Measurements from ENCODE around the gene SPDL1.
"Not testable (repeated sequence)": the region's sequence is repeated elsewhere in the genome, so short reads cannot be mapped to it uniquely, and the experiment has no call there.

The SPDL1 gene

DNA sequence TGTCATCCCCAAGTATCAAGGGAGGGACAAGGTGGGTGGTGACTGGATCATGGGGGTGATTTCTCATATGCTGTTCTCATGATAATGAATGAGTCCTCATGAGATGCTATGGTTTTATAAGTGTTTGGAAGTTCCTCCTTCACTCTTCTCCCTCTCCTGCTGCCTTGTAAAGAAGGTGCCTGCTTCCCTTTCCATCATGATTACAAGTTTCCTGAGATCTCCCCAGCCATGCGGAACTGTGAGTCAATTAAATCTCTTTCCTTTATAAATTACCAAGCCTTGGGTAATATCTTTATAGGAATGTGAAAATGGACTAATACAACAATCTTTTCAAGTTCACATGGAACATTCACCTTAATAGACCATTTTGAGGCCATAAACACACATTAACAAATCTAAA lies 32.0 kb downstream of the SPDL1 start:
- no peak overlapping the region for H3K9ac ChIP-seq (ENCODE audit: low read depth in 1 of 2, low read length in 2 of 2)
- no peaks in the 10 kb centered on the region for H3K4me1 ChIP-seq (ENCODE audit: control insufficient read depth in 1 of 2, insufficient read depth in 2 of 2, low read length in 2 of 2)
- no peaks in the 10 kb centered on the region for H3K36me3 ChIP-seq (ENCODE audit: control insufficient read depth in 1 of 2, insufficient read depth in 2 of 2, low read length in 2 of 2)
- H3K4me3 ChIP-seq (ENCODE audit: low read depth in 1 of 2, low read length in 2 of 2), result no peak overlapping the region
- H3K9me3 ChIP-seq (ENCODE audit: control insufficient read depth in 1 of 2, low read length in 2 of 2), result no peaks in the 10 kb centered on the region
- no peaks in the 10 kb centered on the region for H3K27me3 ChIP-seq (ENCODE audit: control insufficient read depth in 1 of 2, insufficient read depth in 2 of 2, low read length in 2 of 2)
- no peak overlapping the region for H3K27ac ChIP-seq (ENCODE audit: low read depth, low read length)

DNA sequence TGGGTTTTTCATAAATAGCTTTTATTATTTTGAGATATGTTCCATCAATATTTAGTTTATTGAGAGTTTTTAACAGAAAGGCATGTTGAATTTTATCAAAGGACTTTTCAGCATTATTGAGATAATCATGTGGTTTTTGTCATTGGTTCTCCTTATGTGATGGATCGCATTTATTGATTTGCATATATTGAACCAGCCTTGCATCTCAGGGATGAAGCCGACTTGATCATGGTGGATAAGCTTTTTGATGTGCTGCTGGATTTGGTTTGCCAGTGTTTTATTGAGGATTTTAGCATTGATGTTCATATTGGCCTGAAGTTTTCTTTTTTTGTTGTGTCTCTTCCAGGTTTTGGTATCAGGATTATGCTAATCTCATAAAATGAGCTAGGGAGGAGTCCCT lies 40.7 kb downstream of the SPDL1 start:
- H3K27me3 ChIP-seq (ENCODE audit: control insufficient read depth in 1 of 2, insufficient read depth in 2 of 2, low read length in 2 of 2); H3K36me3 ChIP-seq (ENCODE audit: control insufficient read depth in 1 of 2, insufficient read depth in 2 of 2, low read length in 2 of 2); H3K4me1 ChIP-seq (ENCODE audit: control insufficient read depth in 1 of 2, insufficient read depth in 2 of 2, low read length in 2 of 2); H3K9me3 ChIP-seq (ENCODE audit: control insufficient read depth in 1 of 2, low read length in 2 of 2); H3K4me3 ChIP-seq (ENCODE audit: low read depth in 1 of 2, low read length in 2 of 2); H3K27ac ChIP-seq (ENCODE audit: low read depth, low read length); H3K9ac ChIP-seq (ENCODE audit: low read depth in 1 of 2, low read length in 2 of 2): not testable (repeated sequence)

DNA sequence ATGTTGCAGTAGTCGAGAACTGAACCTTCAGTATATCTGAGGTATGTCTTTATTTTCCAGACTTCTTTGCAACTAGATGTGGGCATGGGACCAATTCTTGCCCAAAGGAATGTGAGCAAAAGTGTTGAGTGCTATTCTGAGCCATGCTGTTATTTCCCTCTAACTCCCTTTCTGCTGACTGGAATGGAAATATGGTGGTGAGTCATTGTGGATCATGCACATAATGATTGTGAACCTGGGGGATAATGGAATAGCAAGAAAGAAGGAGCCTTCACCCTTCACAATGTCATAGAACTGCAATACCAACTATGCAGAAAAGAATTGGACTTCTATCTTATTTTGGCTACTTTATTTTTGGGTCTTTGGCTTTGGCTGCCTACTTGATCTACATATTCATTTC lies 43.2 kb downstream of the SPDL1 start:
- Histone ChIP-seq H3K27me3 (ENCODE audit: control insufficient read depth in 1 of 2, insufficient read depth in 2 of 2, low read length in 2 of 2) (no peaks in the 10 kb centered on the region), H3K4me1 (ENCODE audit: control insufficient read depth in 1 of 2, insufficient read depth in 2 of 2, low read length in 2 of 2) (no peaks in the 10 kb centered on the region), H3K4me3 (ENCODE audit: low read depth in 1 of 2, low read length in 2 of 2) (no peak overlapping the region), H3K9me3 (ENCODE audit: control insufficient read depth in 1 of 2, low read length in 2 of 2) (no peaks in the 10 kb centered on the region), H3K27ac (ENCODE audit: low read depth, low read length) (no peak overlapping the region), H3K36me3 (ENCODE audit: control insufficient read depth in 1 of 2, insufficient read depth in 2 of 2, low read length in 2 of 2) (no peaks in the 10 kb centered on the region), H3K9ac (ENCODE audit: low read depth in 1 of 2, low read length in 2 of 2) (no peak overlapping the region)

DNA sequence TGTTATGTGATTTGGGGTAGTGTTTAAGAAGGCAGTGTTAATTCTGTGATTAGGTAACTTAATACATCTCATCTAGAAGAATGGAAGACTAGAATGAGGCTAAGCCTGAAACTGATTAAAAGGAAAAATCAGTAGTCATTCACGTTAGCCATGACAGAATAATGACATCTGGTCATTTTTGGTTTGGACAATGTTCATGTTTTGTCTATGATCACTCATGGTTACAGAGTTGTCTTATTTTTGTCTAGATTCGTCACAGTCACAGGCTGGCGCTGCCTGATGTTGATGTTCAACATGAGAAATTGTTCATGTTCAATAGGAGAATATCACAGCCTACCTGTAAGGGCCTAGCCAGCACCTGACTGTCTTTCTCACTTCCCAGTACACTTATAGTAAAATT lies 44.0 kb downstream of the SPDL1 start:
- no peak overlapping the region for H3K4me3 ChIP-seq (ENCODE audit: low read depth in 1 of 2, low read length in 2 of 2)
- no peaks in the 10 kb centered on the region for H3K27me3 ChIP-seq (ENCODE audit: control insufficient read depth in 1 of 2, insufficient read depth in 2 of 2, low read length in 2 of 2)
- H3K4me1 ChIP-seq (ENCODE audit: control insufficient read depth in 1 of 2, insufficient read depth in 2 of 2, low read length in 2 of 2), result no peaks in the 10 kb centered on the region
- no peaks in the 10 kb centered on the region for H3K36me3 ChIP-seq (ENCODE audit: control insufficient read depth in 1 of 2, insufficient read depth in 2 of 2, low read length in 2 of 2)
- H3K9ac ChIP-seq (ENCODE audit: low read depth in 1 of 2, low read length in 2 of 2), result no peak overlapping the region
- no peak overlapping the region for H3K27ac ChIP-seq (ENCODE audit: low read depth, low read length)
- no peaks in the 10 kb centered on the region for H3K9me3 ChIP-seq (ENCODE audit: control insufficient read depth in 1 of 2, low read length in 2 of 2)

DNA sequence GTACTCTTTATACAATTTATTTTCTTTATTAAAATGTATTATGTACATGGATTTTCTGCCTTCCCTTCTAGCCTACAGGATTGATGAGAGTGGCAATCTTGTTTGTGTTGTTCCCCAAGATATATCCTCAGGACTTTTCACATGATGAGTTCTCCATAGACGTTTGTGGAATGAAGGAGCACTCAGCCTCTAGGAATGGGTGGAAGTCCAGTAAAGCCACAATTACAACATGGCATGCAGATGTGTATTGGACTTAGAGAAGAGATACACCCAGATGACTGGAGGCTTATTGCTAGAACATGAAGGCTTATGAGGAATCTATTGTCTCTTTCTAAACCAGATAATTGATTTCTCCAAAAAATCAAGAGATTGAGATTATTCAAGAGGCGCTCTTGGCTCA lies 45.3 kb downstream of the SPDL1 start:
- Histone ChIP-seq H3K27me3 (ENCODE audit: control insufficient read depth in 1 of 2, insufficient read depth in 2 of 2, low read length in 2 of 2) (no peaks in the 10 kb centered on the region), H3K27ac (ENCODE audit: low read depth, low read length) (no peak overlapping the region), H3K4me1 (ENCODE audit: control insufficient read depth in 1 of 2, insufficient read depth in 2 of 2, low read length in 2 of 2) (no peaks in the 10 kb centered on the region), H3K36me3 (ENCODE audit: control insufficient read depth in 1 of 2, insufficient read depth in 2 of 2, low read length in 2 of 2) (no peaks in the 10 kb centered on the region), H3K4me3 (ENCODE audit: low read depth in 1 of 2, low read length in 2 of 2) (no peak overlapping the region), H3K9me3 (ENCODE audit: control insufficient read depth in 1 of 2, low read length in 2 of 2) (no peaks in the 10 kb centered on the region), H3K9ac (ENCODE audit: low read depth in 1 of 2, low read length in 2 of 2) (no peak overlapping the region)

DNA sequence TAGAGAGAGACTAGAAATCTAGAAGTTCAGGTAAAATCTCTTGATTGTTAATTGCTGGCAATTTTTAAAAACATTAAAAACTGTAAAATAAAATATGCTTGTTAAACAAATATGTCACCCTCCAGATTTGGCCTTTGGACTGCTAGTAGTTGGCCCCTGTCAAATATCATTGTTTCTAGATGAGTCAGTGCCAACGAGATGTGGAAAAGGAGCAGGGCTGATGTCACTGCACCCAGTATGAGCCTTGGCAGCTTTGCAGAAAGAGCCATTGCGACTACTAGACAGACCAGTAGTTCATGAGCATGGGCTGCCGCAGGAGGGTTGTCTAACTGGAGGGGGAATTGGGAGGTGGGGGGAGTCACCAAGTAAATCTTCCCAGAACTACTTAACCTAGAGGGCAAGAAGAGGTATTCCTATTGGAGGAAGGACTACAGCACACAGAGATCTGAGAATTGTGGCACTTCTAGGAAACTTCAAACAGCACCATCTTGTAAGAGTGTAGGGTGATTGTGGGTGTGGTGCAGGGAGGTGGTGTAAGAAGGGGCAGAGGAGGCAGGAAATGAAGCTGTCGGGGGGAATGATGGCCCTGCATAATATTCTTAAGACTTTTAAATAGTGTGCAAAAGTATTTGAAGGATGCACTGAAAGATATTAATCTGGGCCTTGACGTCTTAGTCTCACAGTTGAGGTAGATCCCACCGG lies 46.4 kb downstream of the SPDL1 start:
- H3K4me3 ChIP-seq (ENCODE audit: low read depth in 1 of 2, low read length in 2 of 2), result no peak overlapping the region
- no peaks in the 10 kb centered on the region for H3K27me3 ChIP-seq (ENCODE audit: control insufficient read depth in 1 of 2, insufficient read depth in 2 of 2, low read length in 2 of 2)
- no peak overlapping the region for H3K9ac ChIP-seq (ENCODE audit: low read depth in 1 of 2, low read length in 2 of 2)
- no peak overlapping the region for H3K27ac ChIP-seq (ENCODE audit: low read depth, low read length)
- H3K36me3 ChIP-seq (ENCODE audit: control insufficient read depth in 1 of 2, insufficient read depth in 2 of 2, low read length in 2 of 2), result no peaks in the 10 kb centered on the region
- no peaks in the 10 kb centered on the region for H3K9me3 ChIP-seq (ENCODE audit: control insufficient read depth in 1 of 2, low read length in 2 of 2)
- no peaks in the 10 kb centered on the region for H3K4me1 ChIP-seq (ENCODE audit: control insufficient read depth in 1 of 2, insufficient read depth in 2 of 2, low read length in 2 of 2)

DNA sequence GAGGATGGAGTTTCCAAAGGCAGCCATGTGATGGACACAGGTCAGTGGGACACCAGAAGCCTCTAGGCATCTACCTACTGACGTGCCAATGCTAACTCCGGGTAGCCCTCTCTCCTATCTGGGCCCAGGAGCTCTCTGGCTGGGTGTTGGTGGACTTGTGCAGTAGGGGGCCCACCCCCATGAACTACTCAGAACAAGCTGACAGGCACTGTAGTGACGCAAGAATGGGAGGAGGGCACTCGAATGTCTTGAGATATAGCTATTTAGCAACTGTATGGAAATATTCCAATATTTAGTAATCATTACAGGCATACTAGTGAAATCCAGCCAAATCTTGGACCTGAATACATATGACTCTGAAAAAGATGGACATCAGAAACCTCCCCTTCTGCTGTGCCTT lies 47.8 kb downstream of the SPDL1 start:
- Histone ChIP-seq H3K9me3 (ENCODE audit: control insufficient read depth in 1 of 2, low read length in 2 of 2) (no peaks in the 10 kb centered on the region), H3K27me3 (ENCODE audit: control insufficient read depth in 1 of 2, insufficient read depth in 2 of 2, low read length in 2 of 2) (no peaks in the 10 kb centered on the region), H3K4me3 (ENCODE audit: low read depth in 1 of 2, low read length in 2 of 2) (no peak overlapping the region), H3K36me3 (ENCODE audit: control insufficient read depth in 1 of 2, insufficient read depth in 2 of 2, low read length in 2 of 2) (no peaks in the 10 kb centered on the region), H3K9ac (ENCODE audit: low read depth in 1 of 2, low read length in 2 of 2) (no peak overlapping the region), H3K4me1 (ENCODE audit: control insufficient read depth in 1 of 2, insufficient read depth in 2 of 2, low read length in 2 of 2) (no peaks in the 10 kb centered on the region), H3K27ac (ENCODE audit: low read depth, low read length) (no peak overlapping the region)

DNA sequence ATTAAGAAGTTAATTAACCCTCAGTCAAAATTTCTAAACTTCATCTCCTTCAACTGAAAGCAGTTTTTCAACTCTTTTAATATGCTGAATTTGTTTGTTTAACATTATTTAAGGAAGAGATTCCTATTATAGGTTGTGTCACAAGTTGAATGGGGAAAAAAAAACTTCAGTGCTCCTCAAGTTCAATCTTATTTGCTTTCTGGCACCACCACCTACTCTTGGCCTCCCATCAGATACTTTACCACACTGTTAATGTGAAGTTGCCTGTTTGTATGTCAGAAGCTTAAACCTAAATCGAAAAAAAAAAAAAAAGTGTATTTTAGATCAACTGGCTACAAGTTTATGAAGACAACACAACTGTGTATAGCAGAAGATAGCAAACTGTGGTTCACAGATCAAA lies 49.4 kb downstream of the SPDL1 start:
- H3K27ac ChIP-seq (ENCODE audit: low read depth, low read length), result no peak overlapping the region
- H3K4me1 ChIP-seq (ENCODE audit: control insufficient read depth in 1 of 2, insufficient read depth in 2 of 2, low read length in 2 of 2), result no peaks in the 10 kb centered on the region
- H3K27me3 ChIP-seq (ENCODE audit: control insufficient read depth in 1 of 2, insufficient read depth in 2 of 2, low read length in 2 of 2), result no peaks in the 10 kb centered on the region
- H3K36me3 ChIP-seq (ENCODE audit: control insufficient read depth in 1 of 2, insufficient read depth in 2 of 2, low read length in 2 of 2), result no peaks in the 10 kb centered on the region
- H3K9me3 ChIP-seq (ENCODE audit: control insufficient read depth in 1 of 2, low read length in 2 of 2), result no peaks in the 10 kb centered on the region
- no peak overlapping the region for H3K9ac ChIP-seq (ENCODE audit: low read depth in 1 of 2, low read length in 2 of 2)
- no peak overlapping the region for H3K4me3 ChIP-seq (ENCODE audit: low read depth in 1 of 2, low read length in 2 of 2)

DNA sequence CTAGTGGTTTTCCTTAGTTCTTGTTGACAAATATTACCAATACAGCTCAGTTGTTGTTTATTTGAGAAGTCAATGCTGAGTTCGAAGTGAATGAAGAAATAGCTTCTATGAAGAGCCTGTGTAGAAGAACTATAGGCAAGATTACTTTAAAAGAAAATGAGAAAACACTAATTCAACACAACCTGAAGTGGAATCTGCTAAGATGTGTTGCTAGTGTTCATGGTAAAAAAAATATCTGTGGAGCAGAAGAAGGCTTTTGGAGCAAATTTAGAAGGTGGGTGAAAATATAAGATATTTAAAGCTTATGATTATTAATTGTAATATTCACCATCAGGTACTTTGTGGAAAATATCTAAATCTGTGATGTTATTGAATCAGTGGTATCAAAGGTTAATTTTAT lies 51.0 kb downstream of the SPDL1 start:
- no peak overlapping the region for H3K9ac ChIP-seq (ENCODE audit: low read depth in 1 of 2, low read length in 2 of 2)
- peaks cover 2 to 4% of the 10 kb centered on the region in 2 donors for H3K9me3 ChIP-seq (ENCODE audit: control insufficient read depth in 1 of 2, low read length in 2 of 2)
- no peaks in the 10 kb centered on the region for H3K27me3 ChIP-seq (ENCODE audit: control insufficient read depth in 1 of 2, insufficient read depth in 2 of 2, low read length in 2 of 2)
- H3K27ac ChIP-seq (ENCODE audit: low read depth, low read length), result no peak overlapping the region
- H3K36me3 ChIP-seq (ENCODE audit: control insufficient read depth in 1 of 2, insufficient read depth in 2 of 2, low read length in 2 of 2), result no peaks in the 10 kb centered on the region
- H3K4me3 ChIP-seq (ENCODE audit: low read depth in 1 of 2, low read length in 2 of 2), result no peak overlapping the region
- H3K4me1 ChIP-seq (ENCODE audit: control insufficient read depth in 1 of 2, insufficient read depth in 2 of 2, low read length in 2 of 2), result peaks cover 6 to 7% of the 10 kb centered on the region in 2 donors

DNA sequence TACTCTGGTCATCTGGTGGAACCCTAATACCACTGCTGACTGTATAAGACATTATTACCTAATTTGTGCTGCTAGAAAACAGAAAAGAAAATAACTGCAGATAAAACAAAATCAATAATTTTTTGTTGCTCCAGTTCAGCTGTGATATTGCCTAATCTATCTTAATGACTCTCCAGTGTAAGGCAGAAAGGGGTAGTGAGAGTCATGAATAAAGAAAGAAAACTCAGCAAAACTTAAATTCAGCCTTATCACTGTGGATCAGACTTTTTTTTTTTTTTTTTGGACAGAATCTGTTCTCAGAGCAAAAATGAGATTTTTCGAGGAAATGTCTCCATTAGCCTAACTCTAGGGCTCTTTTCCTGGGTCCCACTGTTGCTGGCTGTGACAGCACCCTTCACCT lies 52.4 kb downstream of the SPDL1 start:
- Histone ChIP-seq H3K36me3 (ENCODE audit: control insufficient read depth in 1 of 2, insufficient read depth in 2 of 2, low read length in 2 of 2) (no peaks in the 10 kb centered on the region), H3K9ac (ENCODE audit: low read depth in 1 of 2, low read length in 2 of 2) (no peak overlapping the region), H3K9me3 (ENCODE audit: control insufficient read depth in 1 of 2, low read length in 2 of 2) (peaks cover 2 to 7% of the 10 kb centered on the region in 2 donors), H3K27me3 (ENCODE audit: control insufficient read depth in 1 of 2, insufficient read depth in 2 of 2, low read length in 2 of 2) (no peaks in the 10 kb centered on the region), H3K4me1 (ENCODE audit: control insufficient read depth in 1 of 2, insufficient read depth in 2 of 2, low read length in 2 of 2) (peaks cover 6 to 7% of the 10 kb centered on the region in 2 donors), H3K4me3 (ENCODE audit: low read depth in 1 of 2, low read length in 2 of 2) (no peak overlapping the region), H3K27ac (ENCODE audit: low read depth, low read length) (no peak overlapping the region)

Measured in duodenal mucosa (tissue), 2 donors.